Neural cell (in vitro differentiated cells): ENCODE measurements around the gene LINC00237.

Source experiments
- CTCF ChIP-seq: fragments of 450-650 bp; IDR thresholded peaks from 2 replicates; pipeline ENCODE4 v1.5.1; 2014; ENCODE audit warnings: antibody characterized with exemption, mild to moderate bottlenecking, moderate library complexity; ENCODE audit not compliant: poor library complexity, severe bottlenecking
- EZH2 ChIP-seq: fragments of 200-600, 300-800 bp; shearing (Covaris generic), sonication (generic); IDR thresholded peaks from 2 replicates; pipeline ENCODE4 v1.6.1; 2014; ENCODE audit warnings: antibody characterized with exemption, low read length, borderline replicate concordance, mild to moderate bottlenecking; ENCODE audit not compliant: insufficient read depth, poor library complexity, severe bottlenecking
- POLR2AphosphoS5 ChIP-seq: IDR thresholded peaks from 2 replicates; pipeline ENCODE4 v1.6.1; 2012
- REST ChIP-seq: IDR thresholded peaks from 2 replicates; pipeline ENCODE4 v1.6.1; 2012; ENCODE audit warnings: borderline replicate concordance
- TAF1 ChIP-seq: IDR thresholded peaks from 2 replicates; pipeline ENCODE4 v1.6.1; 2012; ENCODE audit warnings: low read depth

- TF ChIP-seq CTCF = no peak
- TF ChIP-seq POLR2AphosphoS5 = no peak
- no peak for TF ChIP-seq REST
- TF ChIP-seq EZH2 = no peak
- no peak for TF ChIP-seq TAF1
Observed at GRCh38 chr20:21089391-21089790, 16.8 kb downstream of the LINC00237 start.
